B cell (primary cell): Measurements from ENCODE around the gene SNRPB.

ENCODE experiments used
- EZH2 ChIP-seq: IDR thresholded peaks from 2 replicates; pipeline ENCODE4 v1.6.1; 2012; ENCODE audit warnings: borderline replicate concordance, low read depth, mild to moderate bottlenecking, moderate library complexity, low read length; ENCODE audit not compliant: insufficient read depth, poor library complexity, severe bottlenecking
- TF ChIP-seq, protein P1 (sequence below): fragments of 200-600 bp; IDR thresholded peaks from one replicate; pipeline ENCODE4 v1.8.0; 2022; ENCODE audit warnings: antibody characterized with exemption, mild to moderate bottlenecking

DNA sequence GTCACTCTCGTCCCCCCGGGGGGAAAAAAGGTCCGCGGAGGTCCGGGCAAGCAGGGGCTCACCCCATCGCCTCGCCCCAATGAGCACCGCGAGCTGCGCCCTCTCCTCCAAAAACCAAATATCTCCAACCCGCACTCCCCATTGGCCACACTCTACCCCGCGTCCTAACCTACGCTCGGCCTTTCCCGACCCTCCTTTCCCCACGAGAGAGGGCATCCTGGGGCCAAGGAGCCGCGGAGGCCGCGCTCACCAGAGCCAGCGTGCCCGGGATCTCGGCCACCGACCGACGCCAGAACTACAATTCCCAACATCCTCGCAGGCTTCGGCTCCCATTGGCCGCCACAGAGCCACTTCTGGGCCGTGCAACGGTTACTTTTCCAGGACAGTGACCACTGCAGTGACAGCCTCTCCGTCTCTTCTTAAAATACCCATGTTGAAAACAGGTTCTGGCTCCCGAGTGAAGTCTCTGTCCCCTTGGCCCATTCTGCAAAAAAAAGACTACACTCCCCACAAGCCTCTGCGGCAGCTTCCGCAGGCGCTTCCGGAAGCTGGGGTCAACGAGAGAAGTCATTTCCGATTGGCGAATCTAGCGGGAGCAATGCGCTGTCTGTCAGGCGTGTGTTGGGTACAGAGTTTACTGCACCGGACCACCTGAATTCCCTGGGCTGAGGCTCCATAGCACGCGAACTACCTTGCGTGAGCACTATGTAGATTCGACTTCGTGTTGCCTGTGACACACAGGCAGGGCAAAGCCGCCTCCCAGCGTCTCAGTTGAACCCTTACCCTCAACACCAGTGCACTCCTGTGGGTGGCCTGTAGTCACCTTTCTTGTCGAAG is 38.3 kb upstream of the SNRPB start, which contains the start of gene ZNF343:
- TF ChIP-seq, protein P1, sequence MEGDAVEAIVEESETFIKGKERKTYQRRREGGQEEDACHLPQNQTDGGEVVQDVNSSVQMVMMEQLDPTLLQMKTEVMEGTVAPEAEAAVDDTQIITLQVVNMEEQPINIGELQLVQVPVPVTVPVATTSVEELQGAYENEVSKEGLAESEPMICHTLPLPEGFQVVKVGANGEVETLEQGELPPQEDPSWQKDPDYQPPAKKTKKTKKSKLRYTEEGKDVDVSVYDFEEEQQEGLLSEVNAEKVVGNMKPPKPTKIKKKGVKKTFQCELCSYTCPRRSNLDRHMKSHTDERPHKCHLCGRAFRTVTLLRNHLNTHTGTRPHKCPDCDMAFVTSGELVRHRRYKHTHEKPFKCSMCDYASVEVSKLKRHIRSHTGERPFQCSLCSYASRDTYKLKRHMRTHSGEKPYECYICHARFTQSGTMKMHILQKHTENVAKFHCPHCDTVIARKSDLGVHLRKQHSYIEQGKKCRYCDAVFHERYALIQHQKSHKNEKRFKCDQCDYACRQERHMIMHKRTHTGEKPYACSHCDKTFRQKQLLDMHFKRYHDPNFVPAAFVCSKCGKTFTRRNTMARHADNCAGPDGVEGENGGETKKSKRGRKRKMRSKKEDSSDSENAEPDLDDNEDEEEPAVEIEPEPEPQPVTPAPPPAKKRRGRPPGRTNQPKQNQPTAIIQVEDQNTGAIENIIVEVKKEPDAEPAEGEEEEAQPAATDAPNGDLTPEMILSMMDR, result no peak
- no peak for TF ChIP-seq EZH2
